ENCODE measurements around the gene RALGAPB. TPM values are rescaled to one million over a fixed set of nuclear protein-coding genes. Genes with fewer than 3 reads are reported as not detected.

RALGAPB gene
- total RNA-seq, 1 experiment from 2014 or later, result 20.0 TPM

DNA sequence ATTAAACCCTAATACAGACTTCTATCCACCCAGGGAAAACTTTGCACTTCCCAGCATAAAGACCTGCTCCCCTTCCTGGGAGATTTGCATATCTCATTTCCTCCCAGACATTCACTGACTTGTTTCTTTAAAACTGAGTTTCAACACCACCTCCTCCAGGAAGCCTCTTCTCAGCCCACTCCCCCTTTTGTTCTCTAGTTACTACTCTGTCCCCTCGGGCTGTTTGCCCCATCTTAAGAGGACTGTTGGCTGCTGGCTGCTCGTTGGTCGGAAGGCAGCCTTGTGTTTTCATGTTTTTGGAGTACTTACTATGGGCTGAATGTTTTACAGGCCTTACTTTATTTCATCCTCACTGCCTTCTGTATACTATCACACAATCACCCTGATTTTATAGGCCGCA is 135.5 kb downstream of the RALGAPB start:
- no peak for DNase-seq (ENCODE audit: low spot score)

DNA sequence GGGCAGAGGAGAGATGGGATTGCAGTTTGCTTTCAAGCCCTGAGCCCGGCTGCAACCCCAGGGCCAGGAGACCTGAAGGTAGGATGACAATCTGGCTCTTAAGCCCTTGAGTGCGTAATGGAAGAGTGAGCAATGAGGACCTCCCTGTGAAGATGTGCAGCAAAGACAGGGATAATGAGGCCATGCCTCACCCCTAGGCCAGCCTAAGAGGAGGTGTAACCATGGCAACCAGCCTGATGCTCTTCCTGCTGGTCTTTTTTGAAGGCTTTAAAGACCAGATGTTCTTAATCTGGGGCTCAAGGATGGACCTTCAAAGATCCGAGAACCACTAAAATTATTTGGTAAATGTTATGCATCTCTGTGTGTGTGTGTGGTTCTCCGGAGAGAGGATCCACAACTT is 137.2 kb downstream of the RALGAPB start:
- no peak for DNase-seq (ENCODE audit: low spot score)

DNA sequence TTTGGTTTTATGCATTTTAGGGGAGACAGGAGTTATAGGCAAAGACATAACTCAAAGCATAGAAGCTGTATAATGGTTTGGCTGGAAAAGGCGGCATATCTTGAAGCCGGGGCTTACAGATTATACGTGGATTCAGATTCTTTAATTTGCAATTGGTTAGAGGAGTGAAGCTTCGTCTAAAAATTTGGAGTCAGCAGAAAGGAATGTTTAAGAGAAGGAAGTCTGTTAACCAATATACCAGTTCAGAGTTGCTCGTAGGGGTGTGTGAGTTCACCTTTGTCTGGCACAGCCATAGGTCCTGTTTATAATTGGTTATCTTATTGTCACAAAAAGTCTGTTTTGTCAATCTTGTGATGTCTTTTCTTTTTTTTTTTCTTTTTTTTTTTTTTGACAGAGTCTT is 137.9 kb downstream of the RALGAPB start:
- DNase-seq (ENCODE audit: low spot score), result no peak

DNA sequence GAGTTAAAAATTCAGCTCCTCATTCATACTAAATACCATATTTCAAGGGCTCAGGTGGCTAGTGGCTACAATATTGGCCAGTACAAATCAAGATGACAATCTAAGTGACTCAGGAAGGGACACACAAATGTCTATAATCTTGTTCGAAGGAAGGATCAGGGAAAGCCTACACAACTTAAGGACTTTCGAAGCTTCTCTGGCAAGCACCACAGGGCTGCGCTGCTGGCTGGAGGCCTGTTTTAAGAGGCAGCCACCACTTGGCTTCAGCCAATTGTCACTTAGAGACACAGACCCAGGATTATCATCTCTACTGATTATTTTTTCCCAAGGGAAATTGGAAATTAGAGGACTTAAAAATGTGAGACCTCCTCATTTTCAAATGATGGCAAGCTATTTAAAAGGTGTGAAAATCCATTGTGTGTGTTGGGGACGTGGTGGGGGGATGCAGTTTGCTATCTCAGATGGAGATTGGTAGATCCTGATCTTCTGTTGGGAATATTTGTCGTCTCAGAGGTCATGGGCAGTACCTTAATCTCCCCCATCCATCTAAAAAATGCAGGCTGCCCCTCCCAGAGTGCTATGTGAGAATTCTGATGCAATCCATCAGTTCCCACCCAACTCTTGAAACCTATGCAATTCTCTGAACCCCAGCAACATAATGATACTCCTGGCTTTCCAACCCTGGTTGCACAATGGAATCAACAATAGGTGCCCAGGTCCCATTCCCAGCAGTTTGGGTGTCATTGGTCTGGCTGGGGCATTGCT is 140.3 kb downstream of the RALGAPB start:
- no peak for DNase-seq (ENCODE audit: low spot score)

DNA sequence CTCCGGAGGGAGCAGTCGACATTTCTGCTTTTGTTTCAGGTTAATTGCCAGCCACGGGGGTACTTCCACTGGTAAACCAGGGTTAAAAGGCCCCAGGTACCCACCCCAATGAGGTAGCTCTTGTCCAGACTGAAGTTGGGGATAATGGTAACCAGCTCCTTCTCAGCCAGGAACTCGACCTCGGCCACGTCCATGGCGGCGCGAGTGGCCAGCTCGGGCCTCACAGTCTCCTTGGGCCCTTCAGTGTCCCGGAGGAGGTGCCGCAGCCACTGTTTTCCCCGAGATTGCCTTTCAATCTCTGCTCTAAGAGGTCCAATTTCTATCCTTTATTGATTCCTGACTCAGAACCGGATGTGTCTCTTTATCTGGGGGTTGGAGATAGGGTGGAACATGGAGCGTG is 142.6 kb downstream of the RALGAPB start:
- DNase-seq (ENCODE audit: low spot score), result no peak

DNA sequence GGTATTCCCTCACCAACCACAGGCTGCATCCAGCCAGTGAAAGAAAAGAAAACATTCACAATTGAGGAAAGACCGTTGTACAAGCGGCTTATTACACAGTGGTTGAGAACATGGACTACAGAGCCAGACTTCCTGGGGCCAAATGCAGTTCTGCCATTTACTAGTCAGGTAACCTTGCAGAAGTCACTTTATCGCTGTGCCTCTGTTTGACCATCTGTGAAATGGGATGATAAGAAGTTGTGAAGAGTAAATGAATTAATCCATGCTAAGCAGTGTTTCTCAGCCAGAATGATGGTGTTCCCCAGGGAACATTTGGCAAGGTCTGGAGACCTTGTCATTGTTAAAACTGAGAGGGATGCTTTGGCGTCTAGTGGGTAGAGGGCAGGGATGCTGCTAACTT is 143.8 kb downstream of the RALGAPB start:
- no peak for DNase-seq (ENCODE audit: low spot score)

DNA sequence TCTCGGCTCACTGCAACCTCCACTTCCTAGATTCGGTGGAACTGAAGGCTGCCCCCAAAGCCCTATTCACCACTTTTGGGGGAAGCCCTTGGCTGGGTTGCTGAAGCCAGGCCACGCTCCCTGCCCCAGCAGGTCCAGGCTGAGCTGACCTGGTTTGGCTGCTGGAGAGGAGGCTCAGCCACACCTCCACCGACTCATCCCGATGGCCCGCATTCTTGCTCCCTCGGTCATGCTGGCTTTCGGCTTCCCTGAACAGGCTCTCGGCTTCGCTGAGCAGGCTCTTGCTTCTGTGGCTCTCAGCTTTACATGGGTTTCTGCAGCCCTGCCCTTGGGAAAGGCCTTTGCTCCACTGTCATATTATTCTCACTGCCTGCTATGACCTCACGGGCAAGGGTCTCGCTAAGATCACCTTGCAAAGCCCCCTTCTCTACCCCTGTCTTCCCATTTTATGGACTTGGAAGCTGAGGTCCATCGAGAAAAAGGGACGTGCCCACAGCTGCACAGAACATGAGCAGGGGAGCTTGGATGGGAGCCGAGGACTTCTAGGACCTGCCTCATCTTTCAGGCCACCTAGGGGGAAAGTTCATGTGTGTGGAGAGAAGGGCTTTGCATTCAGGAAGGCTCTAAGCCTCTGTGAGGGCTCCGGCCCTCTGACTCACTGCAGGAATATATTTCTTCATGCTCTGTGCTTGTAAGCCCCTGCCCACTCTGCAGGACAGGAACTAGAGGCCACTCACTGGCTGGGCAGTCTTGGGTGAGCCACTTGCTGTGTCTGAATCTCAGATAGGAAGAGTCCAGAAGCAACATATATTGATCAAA is 144.6 kb downstream of the RALGAPB start:
- DNase-seq (ENCODE audit: low spot score), result no peak

DNA sequence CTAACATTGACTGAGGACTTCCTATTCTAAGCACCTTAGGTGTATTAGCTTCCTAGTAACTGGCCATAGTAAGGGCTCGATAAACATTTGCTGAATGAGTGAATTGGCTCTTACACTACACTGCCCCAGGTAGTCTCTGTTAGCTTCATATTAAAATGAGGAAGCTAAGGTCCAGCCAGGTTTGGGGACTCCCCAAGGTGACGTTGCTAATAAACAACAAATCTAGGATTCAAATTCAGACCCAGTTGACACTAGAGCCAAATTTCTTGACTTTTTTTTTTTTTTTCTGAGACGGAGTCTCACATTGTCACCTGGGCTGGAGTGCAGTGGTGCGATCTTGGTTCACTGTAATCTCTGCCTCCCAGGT is 145.2 kb downstream of the RALGAPB start:
- no peak for DNase-seq (ENCODE audit: low spot score)

DNA sequence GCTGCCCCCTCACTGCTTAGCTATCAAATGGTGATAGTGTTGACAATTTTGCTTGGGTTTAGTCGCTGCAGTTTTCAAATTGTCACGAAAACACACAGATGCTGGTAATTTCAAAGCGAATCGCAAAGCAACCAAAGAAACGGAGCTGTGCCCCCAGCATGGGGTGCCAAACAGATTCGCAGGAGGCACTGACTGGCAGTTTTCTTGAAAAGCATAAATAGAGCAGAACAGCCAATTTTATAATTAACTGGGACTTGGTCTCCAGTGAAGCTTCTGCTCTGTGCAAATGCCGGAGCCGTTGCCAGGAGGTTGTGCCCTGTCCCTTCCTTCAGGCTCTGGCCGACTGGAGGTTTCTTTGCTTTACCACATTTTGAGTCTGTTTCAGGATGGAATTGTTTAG is 147.8 kb downstream of the RALGAPB start:
- DNase-seq (ENCODE audit: low spot score), result no peak

DNA sequence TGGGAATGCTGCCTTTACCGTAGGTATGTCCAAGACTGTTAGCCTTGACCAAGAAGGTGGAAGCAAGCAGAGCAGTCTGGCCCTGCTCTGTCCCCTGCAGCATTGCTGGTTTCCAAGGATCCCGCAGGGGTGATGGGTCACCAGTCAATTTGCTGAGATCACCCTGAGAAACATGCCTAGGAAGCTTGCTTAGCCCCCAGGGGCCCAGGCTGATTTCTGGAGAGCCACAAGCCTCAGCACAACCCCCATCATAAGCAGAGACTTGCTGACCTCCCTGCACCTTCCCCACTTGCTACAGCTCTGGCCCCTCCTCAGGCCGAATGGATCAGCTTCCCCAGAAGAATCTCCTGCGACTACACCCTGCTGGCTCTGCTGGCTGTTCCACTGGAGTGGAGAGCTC is 150.4 kb downstream of the RALGAPB start:
- no peak for DNase-seq (ENCODE audit: low spot score)

DNA sequence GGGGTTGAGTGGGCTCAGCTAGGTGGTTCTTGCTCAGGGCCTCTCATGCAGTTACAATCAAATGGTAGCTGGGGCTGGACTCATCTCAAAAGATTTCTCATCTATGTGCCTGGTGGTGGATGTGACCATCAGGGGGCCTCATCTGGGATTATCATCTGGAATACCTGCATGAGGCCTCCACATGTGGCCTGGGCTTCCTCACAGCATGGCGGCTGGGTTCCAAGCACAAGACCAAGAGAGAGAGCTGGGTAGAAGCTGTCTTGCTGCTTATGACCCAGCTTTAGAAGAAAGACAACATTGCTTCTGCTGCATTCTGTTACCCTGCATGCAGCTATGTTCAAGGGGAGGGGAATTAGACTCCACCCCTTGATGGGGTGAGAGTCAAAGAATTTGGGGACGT is 151.4 kb downstream of the RALGAPB start:
- DNase-seq (ENCODE audit: low spot score), result no peak

DNA sequence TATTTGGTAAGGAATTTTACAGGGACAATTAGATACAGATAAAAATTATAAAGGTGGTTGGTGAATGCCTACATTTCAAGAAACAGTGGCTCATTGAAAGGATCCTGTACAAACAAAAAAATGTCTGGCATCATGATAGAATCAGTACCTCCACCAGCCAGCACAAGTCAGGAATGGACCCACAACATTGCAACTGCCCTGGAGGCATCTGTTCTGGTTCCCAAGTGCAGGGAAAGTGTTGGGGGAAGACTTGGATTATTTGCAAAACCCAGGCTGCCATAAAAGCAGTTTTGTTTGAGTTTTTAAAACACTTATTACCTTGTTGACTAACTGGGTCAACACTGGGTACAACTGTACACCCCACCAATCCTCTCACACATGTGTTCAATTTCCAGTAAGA is 153.3 kb downstream of the RALGAPB start:
- DNase-seq (ENCODE audit: low spot score), result no peak

DNA sequence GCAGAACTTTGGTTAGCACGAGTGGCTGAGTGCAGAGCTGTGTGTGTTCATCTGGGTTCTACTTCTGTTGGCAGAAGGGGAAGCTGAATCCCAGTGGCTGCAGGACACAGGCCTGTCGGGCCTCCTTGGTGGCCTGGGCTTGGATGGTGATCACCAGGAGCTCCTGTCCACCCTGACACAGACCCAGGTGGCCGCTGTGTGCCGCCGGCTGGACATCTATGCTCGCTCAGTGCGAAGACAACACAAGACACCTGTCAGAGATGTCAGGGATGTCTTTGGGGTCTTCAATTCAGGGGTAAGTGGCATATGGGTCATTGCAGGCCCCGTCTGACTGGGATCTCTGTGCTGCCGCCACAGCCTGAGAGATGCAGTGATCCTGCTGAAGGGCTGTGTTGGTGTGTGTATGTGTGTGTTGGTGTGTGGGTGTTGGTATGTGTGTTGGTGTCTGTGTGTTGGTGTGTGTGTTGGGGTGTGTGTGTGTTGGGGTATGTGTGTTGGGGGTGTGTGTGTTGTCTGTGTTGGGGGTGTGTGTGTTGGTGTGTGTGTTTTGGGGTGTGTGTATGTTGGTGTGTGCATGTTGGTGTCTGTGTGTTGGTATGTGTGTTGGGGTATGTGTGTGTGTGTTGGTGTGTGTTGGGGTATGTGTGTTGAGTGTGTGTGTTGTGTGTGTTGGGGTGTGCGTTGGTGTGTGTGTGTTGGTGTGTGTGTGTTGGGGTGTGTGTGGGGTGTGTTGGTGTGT is 154.4 kb downstream of the RALGAPB start:
- no peak for DNase-seq (ENCODE audit: low spot score)

Small RNAs within 50 kb of the gene (small RNA-seq; reads per million reads assigned to genes)
- gene MIR548O2 (not detected), gene RF00056 (not detected), gene SNORA60 (3.9 reads per million, percentile 80 among the genes with 10 or more reads in this experiment), gene SNORA71A (50.0 reads per million, percentile 95 among the genes with 10 or more reads in this experiment), gene SNORA71B (13.2 reads per million, percentile 90 among the genes with 10 or more reads in this experiment), gene SNORA71C (28.3 reads per million, percentile 93 among the genes with 10 or more reads in this experiment), gene SNORA71D (559 reads per million, percentile 99 among the genes with 10 or more reads in this experiment), gene SNORA71E (not detected)

Other genes with a start within 250 kb of the RALGAPB start
- 0.05 TPM in 1 of 2 replicates, not detected in the other for gene KIAA1755, start 212.1 kb upstream of the RALGAPB start, total RNA-seq (2014; rRNA removed; shearing (Covaris generic))
- not detected in 2 replicates for gene BPI, start 168.7 kb upstream of the RALGAPB start, total RNA-seq (2014; rRNA removed; shearing (Covaris generic))
- gene LBP, start 126.4 kb upstream of the RALGAPB start, total RNA-seq (2014; rRNA removed; shearing (Covaris generic)), result 0.28 TPM in 1 of 2 replicates, not detected in the other
- gene SNHG17, start 37.5 kb upstream of the RALGAPB start, total RNA-seq (2014; rRNA removed; shearing (Covaris generic)), result 54.7 and 58.4 TPM in 2 replicates
- not detected in 2 replicates for gene ADIG, start 108.4 kb downstream of the RALGAPB start, total RNA-seq (2014; rRNA removed; shearing (Covaris generic))
- gene ARHGAP40, start 129.0 kb downstream of the RALGAPB start, total RNA-seq (2014; rRNA removed; shearing (Covaris generic)), result 0.05 TPM in 1 of 2 replicates, not detected in the other